H9 (cell line): ENCODE data around the gene YWHAB. TPM values are rescaled to one million over a fixed set of nuclear protein-coding genes. Genes with fewer than 3 reads are reported as not detected.

Experiments used
- DNase-seq: peaks from one replicate; pipeline ENCODE4 v3.0.0-alpha.2; 2017
- H2AFZ ChIP-seq: one replicate; pipeline ENCODE4 v1.6.1; 2013; ENCODE audit warnings: mild to moderate bottlenecking, low read length, control low read depth, moderate library complexity
- H2AK5ac ChIP-seq: 2 replicates; pipeline ENCODE4 v1.6.1; 2013; ENCODE audit warnings: low read length, control low read depth, mixed read lengths; ENCODE audit not compliant: insufficient read length
- H2BK120ac ChIP-seq: one replicate; pipeline ENCODE4 v1.6.1; 2013; ENCODE audit warnings: low read depth, mild to moderate bottlenecking, low read length, control low read depth, inconsistent platforms; ENCODE audit not compliant: poor library complexity, severe bottlenecking
- H2BK12ac ChIP-seq: 2 replicates; pipeline ENCODE4 v1.6.1; 2013; ENCODE audit warnings: low read length, control low read depth, mixed read lengths, low read depth; ENCODE audit not compliant: insufficient read length
- H2BK15ac ChIP-seq: 2 replicates; pipeline ENCODE4 v1.6.1; 2013; ENCODE audit warnings: low read depth, low read length, control low read depth
- H2BK20ac ChIP-seq: one replicate; pipeline ENCODE4 v1.6.1; 2013; ENCODE audit warnings: low read depth, mild to moderate bottlenecking, low read length, control low read depth, inconsistent platforms; ENCODE audit not compliant: poor library complexity, severe bottlenecking
- H2BK5ac ChIP-seq: 2 replicates; pipeline ENCODE4 v1.6.1; 2013; ENCODE audit warnings: low read length, control low read depth, mixed read lengths; ENCODE audit not compliant: insufficient read length
- H3K14ac ChIP-seq: 2 replicates; pipeline ENCODE4 v1.6.1; 2013; ENCODE audit warnings: low read length, control low read depth; ENCODE audit not compliant: insufficient read depth
- H3K18ac ChIP-seq: 2 replicates; pipeline ENCODE4 v1.6.1; 2013; ENCODE audit warnings: low read depth, mild to moderate bottlenecking, mixed read lengths, low read length, control low read depth; ENCODE audit not compliant: insufficient read length
- H3K23ac ChIP-seq: 2 replicates; pipeline ENCODE4 v1.6.1; 2013; ENCODE audit warnings: low read length, control low read depth, mixed read lengths, low read depth; ENCODE audit not compliant: insufficient read length
- H3K23me2 ChIP-seq: 2 replicates; pipeline ENCODE4 v1.6.1; 2013; ENCODE audit warnings: low read depth, mild to moderate bottlenecking, mixed read lengths, low read length, control low read depth; ENCODE audit not compliant: insufficient read length, poor library complexity, severe bottlenecking
- H3K27ac ChIP-seq: 2 replicates; pipeline ENCODE4 v1.5.1; 2013; ENCODE audit warnings: low read length, control low read depth, mixed read lengths, low read depth; ENCODE audit not compliant: insufficient read length
- H3K27me3 ChIP-seq: 2 replicates; pipeline ENCODE4 v1.6.1; 2013; ENCODE audit warnings: low read length, control low read depth, inconsistent platforms; ENCODE audit not compliant: insufficient read depth
- H3K4ac ChIP-seq: 2 replicates; pipeline ENCODE4 v1.6.1; 2013; ENCODE audit warnings: low read depth, mild to moderate bottlenecking, control low read depth, inconsistent platforms, low read length, moderate library complexity
- H3K4me1 ChIP-seq: 2 replicates; pipeline ENCODE4 v1.6.1; 2013; ENCODE audit warnings: low read length, control low read depth, inconsistent platforms; ENCODE audit not compliant: insufficient read depth
- H3K4me2 ChIP-seq: 2 replicates; pipeline ENCODE4 v1.6.1; 2013; ENCODE audit warnings: low read length, control low read depth, mixed read lengths; ENCODE audit not compliant: insufficient read length, insufficient read depth
- H3K56ac ChIP-seq: 2 replicates; pipeline ENCODE4 v1.6.1; 2013; ENCODE audit warnings: low read depth, mild to moderate bottlenecking, mixed read lengths, low read length, control low read depth; ENCODE audit not compliant: insufficient read length
- H3K79me1 ChIP-seq: 2 replicates; pipeline ENCODE4 v1.6.1; 2013; ENCODE audit warnings: low read depth, mild to moderate bottlenecking, moderate library complexity, low read length, control low read depth, inconsistent platforms; ENCODE audit not compliant: insufficient read depth, poor library complexity, severe bottlenecking
- H3K79me2 ChIP-seq: 2 replicates; pipeline ENCODE4 v1.6.1; 2013; ENCODE audit warnings: low read length, control low read depth, inconsistent platforms; ENCODE audit not compliant: insufficient read depth
- H3K9ac ChIP-seq: 2 replicates; pipeline ENCODE4 v1.6.1; 2013; ENCODE audit warnings: low read length, control low read depth, mixed read lengths; ENCODE audit not compliant: insufficient read length; ENCODE audit errors: extremely low read depth
- H3K9me3 ChIP-seq: one replicate; pipeline ENCODE4 v1.6.1; 2013; ENCODE audit warnings: low read depth, low read length, inconsistent platforms; ENCODE audit not compliant: control insufficient read depth
- H3T11ph ChIP-seq: one replicate; pipeline ENCODE4 v1.6.1; 2013; ENCODE audit warnings: mild to moderate bottlenecking, low read length, control low read depth, inconsistent platforms
- H4K20me1 ChIP-seq: one replicate; pipeline ENCODE4 v1.6.1; 2013; ENCODE audit not compliant: control insufficient read depth, insufficient read length, insufficient read depth
- H4K5ac ChIP-seq: 2 replicates; pipeline ENCODE4 v1.6.1; 2013; ENCODE audit warnings: low read depth, mild to moderate bottlenecking, mixed read lengths, low read length, control low read depth; ENCODE audit not compliant: insufficient read length
- H4K8ac ChIP-seq: replicated peaks from 2 replicates; pipeline ENCODE4 v1.6.1; 2013; ENCODE audit warnings: low read length, control low read depth, mixed read lengths, low read depth; ENCODE audit not compliant: insufficient read length
- H4K91ac ChIP-seq: 2 replicates; pipeline ENCODE4 v1.6.1; 2013; ENCODE audit warnings: low read depth, mild to moderate bottlenecking, moderate library complexity, mixed read lengths, low read length, control low read depth; ENCODE audit not compliant: insufficient read length
- H3K27ac Mint-ChIP-seq, 3 experiments: 2 replicates in 2 of 3; 3 replicates in 1 of 3; pipeline ENCODE4 v1.8.0; 2020 to 2021; ENCODE audit warnings: mixed read lengths in 3 of 3, mild to moderate bottlenecking in 1 of 3, moderate library complexity in 1 of 3
- H3K27me3 Mint-ChIP-seq: 2 replicates; pipeline ENCODE4 v1.8.0; 2021; ENCODE audit warnings: low read depth, mild to moderate bottlenecking, moderate library complexity, mixed read lengths
- H3K36me3 Mint-ChIP-seq, 3 experiments: 2 replicates in 2 of 3; 3 replicates in 1 of 3; pipeline ENCODE4 v1.8.0; 2020 to 2021; ENCODE audit warnings: low read depth in 3 of 3, mixed read lengths in 3 of 3; ENCODE audit not compliant: insufficient read depth in 1 of 3
- H3K4me1 Mint-ChIP-seq, 2 experiments: 2 replicates each; pipeline ENCODE4 v1.8.0; 2020; ENCODE audit warnings: mixed read lengths in 2 of 2
- H3K4me3 Mint-ChIP-seq, 2 experiments: 2 replicates in 1 of 2; 3 replicates in 1 of 2; pipeline ENCODE4 v1.8.0; 2020 to 2021; ENCODE audit warnings: mild to moderate bottlenecking in 2 of 2, mixed read lengths in 2 of 2, moderate library complexity in 1 of 2
- H3K9me3 Mint-ChIP-seq, 2 experiments: 2 replicates in 1 of 2; 3 replicates in 1 of 2; pipeline ENCODE4 v1.8.0; 2020; ENCODE audit warnings: mild to moderate bottlenecking in 2 of 2, mixed read lengths in 2 of 2, moderate library complexity in 1 of 2
- WGBS: extraction: QIAGEN DNeasy Blood & Tissue Kit; methylation state at CpG from one replicate; pipeline ENCODE4 v1.1.7; 2013; ENCODE audit warnings: missing lambda C conversion rate, low lambda C conversion rate, mixed read lengths; ENCODE audit not compliant: insufficient read length; ENCODE audit errors: extremely low coverage; 5-methylcytosine and 5-hydroxymethylcytosine counted together
- total RNA-seq: library from RNA; stranded (reverse); gene quantifications from 2 replicates; pipeline ENCODE4 v1.2.1, GENCODE V29; 2021
- TF ChIP-seq, protein P1 (sequence below): fragments of 200-600 bp; sonication (generic); conservative IDR thresholded peaks from 3 replicates; pipeline ENCODE4 v1.8.0; 2021; ENCODE audit warnings: antibody characterized with exemption, mild to moderate bottlenecking

YWHAB gene
- total RNA-seq, 1 experiment from 2014 or later = 203 TPM

DNA sequence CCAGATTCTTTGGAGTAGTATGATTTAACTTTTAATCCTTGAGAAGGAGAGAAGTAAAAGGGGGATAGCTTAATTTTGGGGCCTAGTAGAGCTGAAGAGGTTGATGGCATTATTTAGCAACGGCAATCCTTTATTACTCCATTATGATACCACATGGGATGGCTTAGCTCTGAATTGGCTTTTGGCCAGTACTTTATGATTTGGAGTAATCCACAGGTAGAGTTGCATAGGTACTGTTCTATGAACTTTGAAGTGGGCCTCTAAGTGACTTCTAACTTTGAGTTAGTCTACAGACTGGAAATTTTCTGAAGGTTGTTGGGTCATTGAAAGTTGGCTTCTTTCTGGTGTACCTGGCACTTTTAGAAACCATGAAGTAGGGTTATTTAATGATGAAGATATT is 11.6 kb downstream of the YWHAB start:
- peaks cover 6 to 21% (median 11%) of the 10 kb centered on the region in 3 experiments for H3K36me3 Mint-ChIP-seq
- Histone ChIP-seq H3K4me1 (peaks cover 3% of the 10 kb centered on the region; the same call in 1 of the 2 replicates), H4K91ac (no peak overlapping the region), H3K23me2 (no peaks in the 10 kb centered on the region), H2BK5ac (no peak overlapping the region), H4K5ac (no peak overlapping the region), H3K79me1 (peaks cover 11% of the 10 kb centered on the region), H3K23ac (no peak overlapping the region), H3K4ac (no peak overlapping the region), H4K20me1 (no peaks in the 10 kb centered on the region), H3K9ac (no peak overlapping the region), H3K9me3 (no peaks in the 10 kb centered on the region), H4K8ac (no peak overlapping the region), H2AK5ac (no peak overlapping the region), H2BK120ac (no peak overlapping the region), H3K4me2 (no peak overlapping the region), H2AFZ (no peak overlapping the region), H3K27me3 (no peaks in the 10 kb centered on the region), H2BK20ac (no peak overlapping the region), H2BK12ac (no peak overlapping the region), H2BK15ac (no peak overlapping the region), H3K18ac (no peak overlapping the region), H3K14ac (no peak overlapping the region), H3K56ac (no peak overlapping the region), H3K79me2 (peaks cover 45% of the 10 kb centered on the region), H3K27ac (no peak overlapping the region), H3T11ph (no peak overlapping the region)
- peaks cover 2 to 8% of the 10 kb centered on the region in 2 experiments; a peak in 3 of 4 replicates for H3K4me1 Mint-ChIP-seq
- H3K27me3 Mint-ChIP-seq = no peaks in the 10 kb centered on the region
- DNase-seq = no peak
- no peaks in the 10 kb centered on the region for H3K9me3 Mint-ChIP-seq
- TF ChIP-seq, protein P1, sequence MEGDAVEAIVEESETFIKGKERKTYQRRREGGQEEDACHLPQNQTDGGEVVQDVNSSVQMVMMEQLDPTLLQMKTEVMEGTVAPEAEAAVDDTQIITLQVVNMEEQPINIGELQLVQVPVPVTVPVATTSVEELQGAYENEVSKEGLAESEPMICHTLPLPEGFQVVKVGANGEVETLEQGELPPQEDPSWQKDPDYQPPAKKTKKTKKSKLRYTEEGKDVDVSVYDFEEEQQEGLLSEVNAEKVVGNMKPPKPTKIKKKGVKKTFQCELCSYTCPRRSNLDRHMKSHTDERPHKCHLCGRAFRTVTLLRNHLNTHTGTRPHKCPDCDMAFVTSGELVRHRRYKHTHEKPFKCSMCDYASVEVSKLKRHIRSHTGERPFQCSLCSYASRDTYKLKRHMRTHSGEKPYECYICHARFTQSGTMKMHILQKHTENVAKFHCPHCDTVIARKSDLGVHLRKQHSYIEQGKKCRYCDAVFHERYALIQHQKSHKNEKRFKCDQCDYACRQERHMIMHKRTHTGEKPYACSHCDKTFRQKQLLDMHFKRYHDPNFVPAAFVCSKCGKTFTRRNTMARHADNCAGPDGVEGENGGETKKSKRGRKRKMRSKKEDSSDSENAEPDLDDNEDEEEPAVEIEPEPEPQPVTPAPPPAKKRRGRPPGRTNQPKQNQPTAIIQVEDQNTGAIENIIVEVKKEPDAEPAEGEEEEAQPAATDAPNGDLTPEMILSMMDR = no peak
- no CpG with 5 or more reads among the region's 1 CpG for WGBS
- no peak overlapping the region; a peak in 1 of 7 replicates for H3K27ac Mint-ChIP-seq
- H3K4me3 Mint-ChIP-seq = no peak overlapping the region
